ENCODE data around the gene CUTA.

CUTA gene

GRCh38 chr6:33427585-33428223 lies 9.8 kb upstream of the CUTA start (continued):
- TF ChIP-seq ZNF280D (tag by site-specific recombination; IDR thresholded peaks at IDR 0.05): no peak
- peak; percentile 26; the same call in 1 of the 2 replicates for TF ChIP-seq SP2 (tag by site-specific recombination; IDR thresholded peaks at IDR 0.05)
- TF ChIP-seq ZNF341 (tag by site-specific recombination; IDR thresholded peaks at IDR 0.05; ENCODE audit: low read depth): peak; percentile 67
- TF ChIP-seq ZNF140 (tag by site-specific recombination; IDR thresholded peaks at IDR 0.05): no peak
- no peak for TF ChIP-seq KLF7 (tag by site-specific recombination; IDR thresholded peaks at IDR 0.05; ENCODE audit: borderline replicate concordance)
- TF ChIP-seq ZNF544 (tag by site-specific recombination; IDR thresholded peaks at IDR 0.05): no peak
- no peak for TF ChIP-seq GLIS1 (tag by site-specific recombination; IDR thresholded peaks at IDR 0.05)
- no peak for TF ChIP-seq ZNF549 (tag by site-specific recombination; IDR thresholded peaks at IDR 0.05)
- no peak for TF ChIP-seq ZNF350 (tag by site-specific recombination; IDR thresholded peaks at IDR 0.05)
- no peak for TF ChIP-seq ZNF394 (tag by site-specific recombination; IDR thresholded peaks at IDR 0.05; ENCODE audit: borderline replicate concordance)
- TF ChIP-seq BCL11A (tag by site-specific recombination; IDR thresholded peaks at IDR 0.05; ENCODE audit: low read depth): 0 out of 2 replicates have a peak, but pooled peaks have one; percentile 2
- TF ChIP-seq ZNF626 (tag by site-specific recombination; IDR thresholded peaks at IDR 0.05): no peak
- no peak for TF ChIP-seq ZNF449 (tag by site-specific recombination; IDR thresholded peaks at IDR 0.05)
- peak; percentile 55 for TF ChIP-seq CTCF (tag by site-specific recombination; IDR thresholded peaks at IDR 0.05)
- no peak for TF ChIP-seq ZNF580 (tag by site-specific recombination; IDR thresholded peaks at IDR 0.05)
- TF ChIP-seq SCRT1 (tag by site-specific recombination; IDR thresholded peaks at IDR 0.05; ENCODE audit: borderline replicate concordance): no peak
- TF ChIP-seq ZBTB10 (tag by site-specific recombination; IDR thresholded peaks at IDR 0.05): peak; percentile 87
- TF ChIP-seq ZNF19 (tag by site-specific recombination; IDR thresholded peaks at IDR 0.05; ENCODE audit: low read depth): no peak
- 0 out of 2 replicates have a peak, but pooled peaks have one; percentile 21 for TF ChIP-seq ZNF610 (tag by site-specific recombination; IDR thresholded peaks at IDR 0.05; ENCODE audit: borderline replicate concordance)
- no peak for TF ChIP-seq PRDM4 (tag by site-specific recombination; IDR thresholded peaks at IDR 0.05)
- no peak for TF ChIP-seq ZNF664 (tag by site-specific recombination; IDR thresholded peaks at IDR 0.05)
- TF ChIP-seq ZNF398 (tag by site-specific recombination; IDR thresholded peaks at IDR 0.05): peak; percentile 49; the same call in 1 of the 2 replicates
- peak; percentile 15; the same call in 1 of the 2 replicates for TF ChIP-seq ZNF76 (tag by site-specific recombination; IDR thresholded peaks at IDR 0.05; ENCODE audit: borderline replicate concordance, low read depth)
- peak; percentile 57; the same call in 1 of the 2 replicates for TF ChIP-seq ZBTB20 (tag by site-specific recombination; IDR thresholded peaks at IDR 0.05)

All from HEK293 (cell line).